ENCODE results near the gene RPL10.
A peak's percentile ranks its signal among the peaks of the same experiment; 100 is the strongest.

RPL10 gene

DNA sequence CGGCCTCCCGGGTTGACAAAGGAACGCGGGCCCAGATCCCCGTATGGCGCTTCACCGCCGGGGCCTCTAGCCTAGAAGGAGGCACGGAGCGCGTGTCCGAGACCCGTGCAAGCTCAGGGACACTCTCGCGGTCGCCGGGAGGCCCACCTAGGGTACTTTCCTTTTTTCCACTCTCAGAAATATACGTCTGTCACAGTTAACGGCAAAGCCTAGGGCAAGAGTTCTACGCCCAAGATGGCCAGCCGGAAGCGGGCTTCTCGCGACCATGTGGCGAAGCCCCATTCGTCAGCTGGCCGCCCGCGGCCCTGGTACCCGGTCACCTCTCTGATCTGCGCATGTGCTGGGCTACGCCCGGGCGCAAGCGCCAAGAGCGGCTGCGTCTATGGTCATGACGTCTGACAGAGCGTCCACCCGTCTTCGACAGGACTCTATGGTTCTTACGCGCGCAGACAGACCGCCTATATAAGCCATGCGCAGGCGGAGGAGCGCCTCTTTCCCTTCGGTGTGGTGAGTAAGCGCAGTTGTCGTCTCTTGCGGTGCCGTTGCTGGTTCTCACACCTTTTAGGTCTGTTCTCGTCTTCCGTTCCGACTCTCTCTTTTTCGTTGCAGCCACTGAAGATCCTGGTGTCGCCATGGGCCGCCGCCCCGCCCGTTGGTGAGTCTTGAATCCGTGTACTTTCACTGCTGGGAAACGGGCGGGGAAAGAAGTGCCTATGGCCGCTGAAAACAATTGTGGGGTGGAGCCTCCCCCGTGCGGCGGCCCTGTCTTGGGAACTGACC, at the start of gene RPL10:
TSS of gene RPL10 (plus strand) at position 490 of the 780 bp plus-strand sequence. CDS start at position 633, 143 bp downstream.
- peak; percentile 76 for DNase-seq

- DNase-seq, result no peak
Observed at GRCh38 chrX:154348646-154349358, 49.4 kb upstream of the RPL10 start.

DNA sequence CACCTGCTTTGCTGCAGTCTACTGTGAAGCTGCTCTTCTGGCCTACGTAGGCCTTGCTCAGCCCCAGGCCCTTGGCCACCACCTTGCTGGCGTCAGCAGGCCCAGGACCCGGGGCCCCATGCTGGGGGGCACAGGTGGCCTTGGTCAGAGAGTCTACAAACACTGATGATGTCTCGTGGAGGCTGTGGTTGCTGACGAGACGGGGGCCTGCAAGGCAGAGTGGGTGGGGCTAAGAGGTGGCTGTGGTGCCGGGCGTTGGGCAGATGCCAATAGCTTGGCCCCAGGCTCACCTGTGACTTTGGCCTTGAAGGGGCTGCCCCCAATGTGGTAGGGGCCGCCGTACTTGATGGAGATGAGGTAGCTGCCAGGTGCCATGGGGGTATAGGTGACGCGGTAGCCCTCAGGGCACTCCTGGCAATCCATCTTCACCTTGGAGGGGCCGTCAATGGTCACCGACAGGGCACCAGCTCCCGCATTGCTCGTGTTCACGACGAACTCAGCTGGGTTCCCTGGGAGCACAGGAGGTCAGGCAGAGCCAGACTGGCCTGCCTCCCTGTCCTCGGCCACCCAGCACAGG, 48.7 kb upstream of the RPL10 start:
- no peak for DNase-seq

DNA sequence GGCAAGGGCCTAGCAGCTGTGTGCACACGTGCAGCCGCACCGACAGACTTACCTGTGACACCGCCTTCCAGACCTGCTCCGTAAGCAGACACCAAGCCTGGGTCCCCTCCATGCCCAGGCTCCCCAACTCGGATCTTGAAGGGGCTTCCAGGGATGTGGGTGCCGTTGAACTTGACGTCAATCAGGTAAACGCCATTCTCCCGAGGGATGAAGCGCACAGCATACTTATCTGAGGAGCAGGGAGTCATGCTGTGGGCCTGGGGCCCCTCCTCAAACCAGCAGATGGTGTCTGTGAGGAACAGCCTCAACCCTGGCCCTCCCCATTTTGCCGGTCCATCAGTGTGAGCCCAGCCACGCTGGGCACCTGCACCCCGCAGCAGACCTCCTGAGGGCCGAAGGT, 48.2 kb upstream of the RPL10 start:
- no peak for DNase-seq

- no peak for DNase-seq
Observed at GRCh38 chrX:154350429-154351182, 47.6 kb upstream of the RPL10 start.

- no peak for DNase-seq
Observed at GRCh38 chrX:154351183-154352011, 46.8 kb upstream of the RPL10 start.

- no peak for DNase-seq
Observed at GRCh38 chrX:154352012-154352401, 46.2 kb upstream of the RPL10 start.

DNA sequence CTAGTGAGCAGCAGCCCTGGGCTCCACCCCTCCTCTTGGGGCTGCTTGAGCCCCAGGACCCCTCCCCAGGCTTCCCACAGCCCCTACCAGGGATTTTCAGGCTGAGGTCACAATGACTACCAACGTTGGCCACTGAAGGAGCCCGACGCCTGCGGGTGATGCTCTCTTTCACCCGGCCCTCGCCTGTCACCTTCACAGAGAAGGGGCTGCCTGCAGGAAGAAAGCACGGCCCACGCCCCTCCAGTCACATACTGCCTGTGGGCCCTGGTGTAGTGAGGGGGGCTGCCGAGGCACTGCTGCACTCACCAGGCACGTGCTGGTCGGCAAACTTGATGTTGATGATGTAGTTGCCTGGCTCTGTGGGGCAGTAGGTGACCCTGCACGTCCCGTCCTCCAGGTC, 45.7 kb upstream of the RPL10 start:
- no peak for DNase-seq

DNA sequence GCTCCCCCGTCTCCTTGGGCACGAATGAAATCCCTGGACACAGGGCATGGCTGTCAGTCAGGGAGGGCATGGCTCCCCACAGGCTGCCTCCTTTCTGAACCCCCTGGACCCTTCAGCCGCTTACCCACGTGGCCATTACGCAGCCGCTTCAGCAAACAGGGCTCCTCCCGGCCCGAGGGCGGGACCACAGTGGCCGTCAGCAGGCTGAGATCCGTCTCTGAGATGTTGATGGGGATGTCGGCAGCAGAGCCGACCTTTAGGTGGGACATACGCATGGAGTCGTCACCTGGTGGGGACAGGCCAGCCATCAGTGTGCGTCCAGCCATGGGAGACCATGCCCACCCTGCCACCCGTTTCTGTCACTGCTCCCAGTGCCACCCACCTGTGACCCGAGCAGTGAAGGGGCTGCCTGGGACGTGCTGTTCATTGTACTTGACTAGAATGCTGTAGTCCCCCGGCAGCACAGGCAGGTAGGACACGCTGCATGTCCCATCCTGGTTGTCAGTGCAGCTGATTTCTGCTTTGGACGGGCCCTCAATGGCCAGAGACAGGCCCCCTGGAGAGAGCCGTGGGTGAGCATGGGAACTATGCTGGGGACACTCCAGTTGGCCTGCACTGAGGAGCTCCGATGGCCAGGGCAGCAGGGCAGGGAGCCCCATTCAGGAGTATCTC, 44.9 kb upstream of the RPL10 start:
- no peak for DNase-seq

GRCh38 chrX:154354013-154354412, 44.2 kb upstream of the RPL10 start:
- DNase-seq, result no peak

DNA sequence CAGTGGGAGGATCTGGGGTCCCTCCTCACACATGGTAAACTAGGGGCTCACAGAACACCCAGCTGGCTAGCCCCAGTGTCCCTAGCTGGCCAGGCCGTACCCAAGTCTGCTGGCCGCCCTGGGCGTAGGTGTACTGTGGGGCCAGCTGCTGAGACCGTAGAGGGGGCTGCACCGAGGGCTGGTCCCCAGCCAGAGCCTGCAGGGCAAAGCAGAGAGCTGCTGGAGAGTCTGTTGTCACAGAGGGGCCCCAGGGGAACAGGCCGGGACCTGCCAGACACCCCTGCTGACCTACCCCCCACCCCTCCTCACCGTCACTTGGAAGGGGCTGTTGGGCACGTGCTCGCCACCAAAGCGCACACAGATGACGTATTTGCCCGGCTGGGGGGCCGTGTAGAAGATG, 43.7 kb upstream of the RPL10 start:
- DNase-seq, result no peak

GRCh38 chrX:154355094-154355775, 42.9 kb upstream of the RPL10 start:
- no peak for DNase-seq

- no peak for DNase-seq
Observed at GRCh38 chrX:154355776-154356140, 42.4 kb upstream of the RPL10 start.

DNA sequence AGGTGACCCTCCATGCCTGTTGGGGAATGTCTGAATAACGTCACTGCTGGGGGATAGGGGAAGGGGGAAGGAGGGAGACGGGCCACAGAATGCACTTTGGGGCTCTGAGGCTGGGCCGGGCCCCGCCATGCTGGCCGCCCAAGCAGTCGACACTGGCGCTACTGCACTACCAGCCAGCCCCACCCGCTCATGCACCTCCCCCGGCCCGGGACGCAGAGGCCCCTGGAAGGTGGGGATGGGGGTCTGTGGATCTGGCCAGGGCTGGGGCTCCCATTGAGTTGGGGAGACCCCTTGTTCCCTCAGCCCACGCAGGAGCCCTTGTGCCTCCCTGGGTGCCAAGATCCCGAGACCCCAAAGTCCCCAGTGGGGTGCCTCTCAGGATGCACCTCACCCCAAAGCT, 41.6 kb upstream of the RPL10 start:
- no peak for DNase-seq

GRCh38 chrX:154357205-154357604, 41.0 kb upstream of the RPL10 start:
- no peak for DNase-seq

GRCh38 chrX:154358011-154358410, 40.2 kb upstream of the RPL10 start:
- no peak for DNase-seq

DNA sequence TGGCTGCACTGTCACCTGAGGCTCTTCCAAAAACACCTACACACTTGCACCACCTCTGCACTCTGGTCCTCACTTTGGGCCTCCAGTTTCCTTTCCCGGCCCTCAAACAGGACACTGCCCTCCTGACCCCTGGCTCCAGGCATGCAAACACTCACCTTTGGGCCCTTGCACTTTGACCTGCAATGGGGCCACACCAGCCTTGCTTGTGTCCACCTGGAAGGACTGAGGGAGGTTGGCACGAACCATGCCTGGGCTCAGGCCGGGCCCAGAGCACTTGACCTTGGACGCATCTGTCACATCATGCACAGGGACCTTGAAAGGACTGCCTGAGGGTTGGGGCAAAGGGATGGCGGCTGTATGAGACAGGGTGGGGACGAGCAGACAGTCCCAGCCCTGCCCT, 39.3 kb upstream of the RPL10 start:
- no peak for DNase-seq

DNA sequence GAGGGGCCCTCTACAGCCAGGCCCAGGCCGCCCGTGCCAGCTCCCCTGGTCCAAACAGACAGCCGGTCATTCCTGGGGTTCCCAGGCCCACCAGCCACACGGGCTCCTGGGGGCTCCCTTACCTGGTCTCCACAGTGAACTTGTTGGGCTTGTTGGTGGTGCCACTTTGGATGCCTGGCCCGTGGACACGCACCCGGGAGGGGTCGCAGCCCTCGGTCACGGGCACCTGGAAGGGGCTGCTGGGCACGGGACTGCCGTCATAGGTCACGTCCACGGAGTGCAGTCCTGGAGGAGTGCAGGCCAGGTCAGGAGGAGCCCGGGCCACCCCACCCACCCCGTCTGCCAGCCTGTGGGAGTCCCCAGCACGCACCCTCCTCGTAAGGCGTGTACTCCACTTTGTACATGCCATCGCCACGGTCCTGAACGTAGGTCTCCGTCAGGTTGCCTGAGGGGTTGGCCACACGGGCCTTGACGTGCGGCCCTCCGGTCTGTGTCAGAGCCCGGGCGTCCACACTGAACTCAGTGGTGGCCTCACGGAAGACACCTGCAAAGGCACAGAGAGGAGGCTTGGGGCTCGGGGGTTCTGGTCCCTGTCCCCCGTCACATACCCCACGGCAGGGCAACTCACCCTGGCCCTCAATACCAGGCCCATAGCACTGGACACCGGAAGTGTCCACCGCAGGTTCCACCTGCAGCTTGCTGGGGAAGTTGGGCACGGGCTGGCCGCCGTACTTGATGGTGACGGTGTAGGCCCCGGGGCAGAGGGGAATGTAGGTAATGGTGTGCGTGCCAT, 38.6 kb upstream of the RPL10 start:
- DNase-seq, result no peak

- DNase-seq, result no peak
Observed at GRCh38 chrX:154360155-154360713, 37.9 kb upstream of the RPL10 start.

- DNase-seq, result no peak
Observed at GRCh38 chrX:154362085-154362742, 36.0 kb upstream of the RPL10 start.

All from NCI-H2029 treated with DMSO at 0.1 percent for 48 hours (cell line).